Stomach smooth muscle (tissue), 2 donors: ENCODE results near the gene KIF16B.
"Not testable (repeated sequence)": the region's sequence is repeated elsewhere in the genome, so short reads cannot be mapped to it uniquely, and the experiment has no call there.

Source experiments
- H3K27ac ChIP-seq: one replicate; pipeline ENCODE4 v1.7.0; 2013; ENCODE audit warnings: mild to moderate bottlenecking, low read length, inconsistent platforms
- H3K27me3 ChIP-seq, 2 donors: one replicate each; pipeline ENCODE4 v1.7.0; 2013; ENCODE audit warnings: low read length in 2 of 2; ENCODE audit not compliant: insufficient read depth in 2 of 2, control insufficient read depth in 1 of 2
- H3K36me3 ChIP-seq, 2 donors: one replicate each; pipeline ENCODE4 v1.7.0; 2013; ENCODE audit warnings: low read length in 2 of 2; ENCODE audit not compliant: control insufficient read depth in 2 of 2, insufficient read depth in 2 of 2
- H3K4me1 ChIP-seq: one replicate; pipeline ENCODE4 v1.7.0; 2013; ENCODE audit warnings: low read length; ENCODE audit not compliant: control insufficient read depth, insufficient read depth
- H3K4me3 ChIP-seq, 2 donors: one replicate each; pipeline ENCODE4 v1.7.0; 2013; ENCODE audit warnings: low read length in 2 of 2
- H3K9ac ChIP-seq, 2 donors: one replicate each; pipeline ENCODE4 v1.7.0; 2013; ENCODE audit warnings: low read length in 2 of 2, mild to moderate bottlenecking in 1 of 2
- H3K9me3 ChIP-seq, 2 donors: one replicate each; pipeline ENCODE4 v1.7.0; 2013; ENCODE audit warnings: low read length in 2 of 2; ENCODE audit not compliant: control insufficient read depth in 2 of 2
- donor health status: healthy.
- donor health status: Pancreatic carcinoma.

The KIF16B gene

DNA sequence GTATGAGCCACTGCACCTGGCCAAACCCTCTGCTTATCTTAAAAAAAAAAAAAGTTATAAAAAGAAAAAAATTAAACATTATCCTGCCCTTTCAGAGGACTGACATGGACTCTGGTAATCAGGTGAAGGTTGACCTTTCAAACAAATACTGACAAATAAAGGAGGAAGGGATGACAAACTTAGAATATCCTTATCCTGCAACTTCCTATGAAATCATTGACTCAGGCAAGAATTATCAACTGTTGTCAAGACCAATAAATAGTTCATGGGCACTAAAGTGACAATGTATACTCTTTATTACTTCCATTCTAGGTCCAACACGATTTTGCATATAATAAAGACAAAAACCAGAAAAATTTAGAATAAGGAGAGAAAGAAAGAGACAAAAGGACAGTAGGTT is 117.9 kb downstream of the KIF16B start:
- H3K9me3 ChIP-seq: no peaks in the 10 kb centered on the region
- H3K27me3 ChIP-seq: no peaks in the 10 kb centered on the region
- no peak overlapping the region for H3K27ac ChIP-seq
- H3K9ac ChIP-seq: no peak overlapping the region
- no peak overlapping the region for H3K4me3 ChIP-seq
- H3K4me1 ChIP-seq: peaks cover 3% of the 10 kb centered on the region
- no peaks in the 10 kb centered on the region for H3K36me3 ChIP-seq

- Histone ChIP-seq H3K9ac (no peak overlapping the region), H3K9me3 (no peaks in the 10 kb centered on the region), H3K36me3 (no peaks in the 10 kb centered on the region), H3K27ac (no peak overlapping the region), H3K27me3 (no peaks in the 10 kb centered on the region), H3K4me3 (no peak overlapping the region), H3K4me1 (no peaks in the 10 kb centered on the region)
These were observed 121.3 kb downstream of the KIF16B start for GRCh38 chr20:16451982-16452381.

DNA sequence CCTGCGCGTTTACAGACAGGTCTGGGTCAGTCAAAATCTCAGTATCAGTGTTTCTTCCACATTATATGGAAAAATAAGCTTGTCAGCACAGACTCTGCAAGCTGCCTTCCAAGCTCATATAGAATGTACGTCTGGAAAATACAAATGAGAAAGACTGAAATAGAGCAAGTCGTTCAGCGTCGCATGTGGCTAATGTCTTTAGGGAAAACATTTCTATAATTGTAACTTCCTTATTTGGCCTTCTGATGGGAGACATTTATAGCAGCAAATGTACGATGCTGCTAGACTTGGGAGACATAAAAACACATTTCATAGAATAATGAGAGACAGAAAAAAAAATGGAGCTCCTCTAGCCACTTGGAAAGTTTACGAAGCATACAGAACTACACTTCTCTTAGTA is 122.2 kb downstream of the KIF16B start:
- Histone ChIP-seq H3K9me3 (no peaks in the 10 kb centered on the region), H3K36me3 (no peaks in the 10 kb centered on the region), H3K27me3 (no peaks in the 10 kb centered on the region), H3K27ac (no peak overlapping the region), H3K4me1 (no peaks in the 10 kb centered on the region), H3K4me3 (no peak overlapping the region), H3K9ac (no peak overlapping the region)

DNA sequence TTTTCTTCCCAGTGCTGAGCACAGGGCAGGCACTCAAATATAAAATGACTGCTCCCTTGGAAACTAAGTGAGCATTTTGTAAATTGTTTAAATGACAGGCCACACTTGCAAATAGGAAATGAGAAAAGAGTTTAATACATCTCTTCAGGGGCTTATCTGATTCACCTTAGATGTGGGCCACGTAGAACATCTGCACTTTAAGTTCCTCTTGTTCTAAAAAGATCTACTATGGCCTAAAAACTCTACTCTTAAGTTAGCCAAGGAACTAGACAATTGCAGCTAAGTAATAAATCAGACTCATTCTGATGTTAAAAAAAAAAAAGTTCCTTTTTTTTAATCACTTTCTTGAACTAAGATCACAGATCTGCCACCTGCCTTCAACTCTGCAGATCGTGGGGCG is 126.3 kb downstream of the KIF16B start:
- H3K4me1 ChIP-seq: no peaks in the 10 kb centered on the region
- no peak overlapping the region for H3K4me3 ChIP-seq
- H3K9ac ChIP-seq: no peak overlapping the region
- no peaks in the 10 kb centered on the region for H3K9me3 ChIP-seq
- no peaks in the 10 kb centered on the region for H3K27me3 ChIP-seq
- H3K27ac ChIP-seq: no peak overlapping the region
- H3K36me3 ChIP-seq: no peaks in the 10 kb centered on the region

GRCh38 chr20:16446246-16446645 is 127.0 kb downstream of the KIF16B start:
- no peak overlapping the region for H3K4me3 ChIP-seq
- no peak overlapping the region for H3K9ac ChIP-seq
- no peaks in the 10 kb centered on the region for H3K36me3 ChIP-seq
- H3K27me3 ChIP-seq: no peaks in the 10 kb centered on the region
- H3K9me3 ChIP-seq: no peaks in the 10 kb centered on the region
- H3K27ac ChIP-seq: no peak overlapping the region
- no peaks in the 10 kb centered on the region for H3K4me1 ChIP-seq

DNA sequence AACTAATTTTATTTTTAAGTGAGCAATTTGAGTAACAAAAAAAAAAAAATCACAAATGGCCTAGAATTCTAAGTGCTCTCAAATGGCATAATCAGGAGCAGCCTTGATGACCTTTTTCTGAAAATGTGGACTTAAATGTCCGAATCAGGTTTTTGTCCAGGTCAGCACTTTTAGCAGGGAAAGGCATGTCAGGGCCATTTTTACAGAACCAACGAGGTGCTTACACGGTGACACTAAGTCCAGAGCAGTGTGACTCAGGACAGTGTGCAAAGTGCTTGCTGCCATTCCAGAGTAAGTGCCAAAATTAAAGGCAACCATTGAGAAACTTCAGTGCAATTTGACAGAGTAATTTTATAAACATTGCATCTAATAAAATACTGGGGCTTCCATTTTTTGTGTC is 127.8 kb downstream of the KIF16B start:
- H3K4me1 ChIP-seq: no peaks in the 10 kb centered on the region
- no peak overlapping the region for H3K9ac ChIP-seq
- no peaks in the 10 kb centered on the region for H3K36me3 ChIP-seq
- no peaks in the 10 kb centered on the region for H3K9me3 ChIP-seq
- no peaks in the 10 kb centered on the region for H3K27me3 ChIP-seq
- H3K4me3 ChIP-seq: no peak overlapping the region
- no peak overlapping the region for H3K27ac ChIP-seq

DNA sequence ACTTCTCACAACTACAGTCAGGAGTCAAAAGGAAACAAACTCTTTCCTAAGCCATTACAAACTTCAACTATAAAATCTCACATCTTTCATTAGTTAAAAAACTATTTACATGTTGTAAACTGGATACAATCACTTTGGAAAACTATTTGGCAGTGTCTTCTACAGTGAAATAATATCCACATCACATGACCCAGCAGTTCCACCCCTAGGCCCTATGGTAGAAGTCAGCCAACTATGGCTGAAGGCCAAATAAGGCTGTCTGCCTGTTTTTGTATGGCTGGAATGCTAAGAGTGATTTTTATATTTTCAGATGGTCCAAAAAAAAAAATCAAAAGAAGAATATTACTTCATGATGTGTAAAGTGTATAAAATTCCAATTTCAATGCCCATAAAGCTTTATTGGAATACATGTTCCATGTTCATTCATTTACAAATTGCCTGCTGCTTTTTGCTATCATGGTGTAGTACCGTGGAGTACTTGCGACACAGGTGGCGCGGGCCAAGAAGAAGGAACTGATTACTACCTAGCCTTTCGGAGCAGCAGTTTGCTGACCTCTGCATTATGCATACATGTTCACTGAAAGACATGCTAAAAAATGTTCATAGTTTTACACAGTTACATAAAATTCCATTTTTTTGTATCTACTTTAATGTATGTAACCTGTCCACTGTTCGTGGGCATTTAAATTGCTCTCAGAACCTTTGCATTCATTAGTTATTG is 129.0 kb downstream of the KIF16B start:
- H3K4me1 ChIP-seq: no peaks in the 10 kb centered on the region
- H3K27ac ChIP-seq: no peak overlapping the region

DNA sequence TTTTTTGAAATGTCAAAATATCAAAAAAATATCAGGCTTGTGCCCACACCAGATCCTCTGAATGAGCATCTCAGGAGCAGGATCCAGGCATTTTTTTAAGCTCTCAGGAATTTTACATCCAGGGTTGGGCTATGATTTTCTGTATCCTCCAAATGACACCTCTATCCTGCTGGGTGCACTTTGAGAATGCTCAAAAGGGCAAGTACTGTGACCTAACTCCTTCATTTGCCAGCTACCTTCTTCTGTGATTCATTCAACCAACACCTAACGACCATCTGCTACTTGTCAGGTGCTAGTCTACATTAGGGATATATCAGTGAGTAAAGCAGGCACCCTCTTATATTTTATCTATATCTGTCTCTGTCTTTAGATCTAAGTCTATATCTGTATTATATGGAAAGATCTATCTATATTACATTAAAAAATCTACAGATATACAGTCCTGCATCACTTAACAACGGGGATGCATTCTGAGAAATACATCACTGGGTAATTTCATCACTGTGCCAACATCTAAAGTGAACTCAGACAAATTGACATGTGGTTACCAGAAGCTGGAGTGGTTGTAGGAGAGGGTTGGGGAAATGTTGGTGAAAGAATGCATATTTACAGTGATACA is 131.6 kb downstream of the KIF16B start:
- Histone ChIP-seq H3K9ac (no peak overlapping the region), H3K9me3 (no peaks in the 10 kb centered on the region), H3K27ac (no peak overlapping the region)

More for the DNA sequence above, 129.0 kb downstream of the KIF16B start:
- Histone ChIP-seq H3K9ac (no peak overlapping the region), H3K4me3 (no peak overlapping the region), H3K36me3 (no peaks in the 10 kb centered on the region), H3K9me3 (no peaks in the 10 kb centered on the region), H3K27me3 (no peaks in the 10 kb centered on the region)

GRCh38 chr20:16440686-16441085 is 132.6 kb downstream of the KIF16B start:
- Histone ChIP-seq H3K9ac (no peak overlapping the region), H3K9me3 (no peaks in the 10 kb centered on the region), H3K27me3 (no peaks in the 10 kb centered on the region), H3K4me3 (no peak overlapping the region), H3K36me3 (no peaks in the 10 kb centered on the region), H3K4me1 (no peaks in the 10 kb centered on the region), H3K27ac (no peak overlapping the region)

More for the DNA sequence above, 131.6 kb downstream of the KIF16B start:
- Histone ChIP-seq H3K4me1 (no peaks in the 10 kb centered on the region), H3K4me3 (no peak overlapping the region), H3K27me3 (no peaks in the 10 kb centered on the region), H3K36me3 (no peaks in the 10 kb centered on the region)

DNA sequence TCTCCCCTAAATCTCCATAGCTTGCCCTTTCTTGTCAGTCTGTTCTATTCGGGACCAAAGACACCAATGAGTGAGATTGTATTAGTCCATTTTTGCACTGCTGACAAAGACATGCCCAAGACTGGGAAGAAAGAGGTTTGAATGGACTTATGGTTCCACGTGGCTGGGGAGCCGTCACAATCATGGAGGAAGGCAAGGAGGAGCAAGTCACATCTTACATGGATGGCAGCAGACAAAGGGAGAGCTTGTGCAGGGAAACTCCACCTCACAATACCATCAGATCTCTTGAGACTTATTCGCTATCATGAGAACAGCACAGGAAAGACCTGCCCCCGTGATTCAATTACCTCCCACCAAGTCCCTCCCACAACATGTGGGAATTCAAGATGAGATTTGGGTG is 133.7 kb downstream of the KIF16B start:
- not testable (repeated sequence) for H3K4me1 ChIP-seq, H3K9ac ChIP-seq, H3K9me3 ChIP-seq, H3K27ac ChIP-seq, H3K36me3 ChIP-seq, H3K27me3 ChIP-seq, H3K4me3 ChIP-seq

- Histone ChIP-seq H3K27ac (no peak overlapping the region), H3K9ac (no peak overlapping the region), H3K9me3 (no peaks in the 10 kb centered on the region), H3K4me3 (no peak overlapping the region), H3K36me3 (no peaks in the 10 kb centered on the region), H3K4me1 (no peaks in the 10 kb centered on the region), H3K27me3 (no peaks in the 10 kb centered on the region)
These were observed 135.1 kb downstream of the KIF16B start for GRCh38 chr20:16438100-16438499.
